GM23338 (cell line): ENCODE results near the gene PLP2. TPM values are rescaled to one million over a fixed set of nuclear protein-coding genes. Genes with fewer than 3 reads are reported as not detected.
A peak's percentile ranks its signal among the peaks of the same experiment; 100 is the strongest.

Experiments used
- ATAC-seq: fragments of 200-7000 bp; cut with Tn5 transposase; 3 replicates; pipeline ENCODE4 v1.9.1; 2020
- DNase-seq: peaks from one replicate; pipeline ENCODE4 v3.0.0-alpha.2; 2015; ENCODE audit warnings: low spot score
- H2AFZ ChIP-seq: fragments of 200-600 bp; sonication (generic); 2 replicates; pipeline ENCODE4 v1.8.0; 2016; ENCODE audit warnings: antibody characterized with exemption, mild to moderate bottlenecking, moderate library complexity
- H3F3A ChIP-seq: fragments of 200-600 bp; sonication (generic); replicated peaks from 2 replicates; pipeline ENCODE4 v1.8.0; 2017; ENCODE audit warnings: antibody characterized with exemption, mixed run types, low read depth
- H3K27ac ChIP-seq: fragments of 200-600 bp; sonication (generic); 2 replicates; pipeline ENCODE4 v1.6.1; 2016; ENCODE audit warnings: low read depth
- H3K27me3 ChIP-seq: fragments of 200-600 bp; sonication (generic); 2 replicates; pipeline ENCODE4 v1.8.0; 2016; ENCODE audit warnings: mild to moderate bottlenecking, mixed run types, moderate library complexity; ENCODE audit not compliant: insufficient read depth
- H3K36me3 ChIP-seq: fragments of 200-600 bp; sonication (generic); 2 replicates; pipeline ENCODE4 v1.8.0; 2016; ENCODE audit warnings: mild to moderate bottlenecking; ENCODE audit not compliant: insufficient read depth
- H3K4me1 ChIP-seq: fragments of 200-600 bp; sonication (generic); 2 replicates; pipeline ENCODE4 v1.8.0; 2016; ENCODE audit warnings: mild to moderate bottlenecking, moderate library complexity; ENCODE audit not compliant: insufficient read depth
- H3K4me2 ChIP-seq: fragments of 200-600 bp; sonication (generic); 2 replicates; pipeline ENCODE4 v1.7.1; 2017; ENCODE audit warnings: mixed run types
- H3K4me3 ChIP-seq: fragments of 200-600 bp; sonication (generic); 2 replicates; pipeline ENCODE4 v1.6.1; 2016; ENCODE audit warnings: mixed run types
- H3K79me2 ChIP-seq: fragments of 200-600 bp; sonication (generic); replicated peaks from 2 replicates; pipeline ENCODE4 v1.8.0; 2017; ENCODE audit warnings: mild to moderate bottlenecking; ENCODE audit not compliant: insufficient read depth
- H3K9me2 ChIP-seq: fragments of 200-600 bp; sonication (generic); 2 replicates; pipeline ENCODE4 v1.8.0; 2017; ENCODE audit not compliant: insufficient read depth
- H4K20me1 ChIP-seq: fragments of 200-600 bp; sonication (generic); replicated peaks from 2 replicates; pipeline ENCODE4 v1.8.0; 2017; ENCODE audit warnings: mild to moderate bottlenecking; ENCODE audit not compliant: insufficient read depth
- H3K27ac Mint-ChIP-seq: 2 replicates; pipeline ENCODE4 v1.8.0; 2020; ENCODE audit warnings: inconsistent platforms, mild to moderate bottlenecking, moderate library complexity, mixed read lengths
- H3K27me3 Mint-ChIP-seq: 3 replicates; pipeline ENCODE4 v1.8.0; 2022; ENCODE audit warnings: low read depth, mild to moderate bottlenecking, moderate library complexity, mixed read lengths, inconsistent platforms; ENCODE audit not compliant: insufficient read depth, poor library complexity
- H3K36me3 Mint-ChIP-seq: 3 replicates; pipeline ENCODE4 v1.8.0; 2021; ENCODE audit warnings: low read depth, mild to moderate bottlenecking, inconsistent platforms, moderate library complexity, mixed read lengths
- H3K4me1 Mint-ChIP-seq: 3 replicates; pipeline ENCODE4 v1.8.0; 2020; ENCODE audit warnings: mild to moderate bottlenecking, inconsistent platforms, mixed read lengths
- H3K4me3 Mint-ChIP-seq: 3 replicates; pipeline ENCODE4 v1.8.0; 2021; ENCODE audit warnings: moderate library complexity, mild to moderate bottlenecking, inconsistent platforms, mixed read lengths
- H3K9me3 Mint-ChIP-seq: 3 replicates; pipeline ENCODE4 v1.8.0; 2020; ENCODE audit warnings: moderate library complexity, mild to moderate bottlenecking, inconsistent platforms, mixed read lengths
- CTCF ChIP-seq, 2 experiments: fragments of 200-600 bp in 1 of 2; sonication (generic) in 1 of 2; conservative IDR thresholded peaks; 2 replicates each; pipeline versions ENCODE4 v1.5.1 to v1.6.1; 2016 to 2017; ENCODE audit warnings: antibody characterized with exemption in 2 of 2, low read depth in 2 of 2, mild to moderate bottlenecking in 2 of 2, moderate library complexity in 1 of 2
- ETS1 ChIP-seq: IDR thresholded peaks from 2 replicates; pipeline ENCODE4 v1.6.1; 2016; ENCODE audit warnings: antibody characterized with exemption
- EZH2 ChIP-seq: fragments of 200-600 bp; sonication (generic); IDR thresholded peaks from one replicate; pipeline ENCODE4 v1.8.0; 2017; ENCODE audit warnings: antibody characterized with exemption, mild to moderate bottlenecking, low read depth; ENCODE audit not compliant: unreplicated experiment
- EZH2phosphoT487 ChIP-seq: fragments of 200-600 bp; sonication (generic); IDR thresholded peaks from one replicate; pipeline ENCODE4 v1.8.1; 2018; ENCODE audit warnings: antibody characterized with exemption; ENCODE audit not compliant: unreplicated experiment
- POLR2AphosphoS5 ChIP-seq: IDR thresholded peaks from 2 replicates; pipeline ENCODE4 v1.6.1; 2016; ENCODE audit warnings: antibody characterized with exemption, low read depth
- REST ChIP-seq: IDR thresholded peaks from one replicate; pipeline ENCODE4 v1.6.1; 2018; ENCODE audit warnings: antibody characterized with exemption; ENCODE audit not compliant: unreplicated experiment
- STAT1 ChIP-seq: IDR thresholded peaks from one replicate; pipeline ENCODE4 v1.6.1; 2016; ENCODE audit warnings: antibody characterized with exemption; ENCODE audit not compliant: unreplicated experiment
- ZNF114 ChIP-seq: fragments of 250-450 bp; sonication (Bioruptor Pico); IDR thresholded peaks from 2 replicates; pipeline ENCODE4 v1.5.0; 2020; ENCODE audit warnings: mild to moderate bottlenecking, moderate library complexity
- ZNF331 ChIP-seq: fragments of 250-450 bp; sonication (Bioruptor Pico); IDR thresholded peaks from 2 replicates; pipeline ENCODE4 v1.5.0; 2020; ENCODE audit warnings: low read depth, mild to moderate bottlenecking, moderate library complexity
- polyA plus RNA-seq: library from polyadenylated mRNA; unstranded; fragments of >200 nt; fragmentation: Nextera tagmentation; extraction: Ambion mirVana; gene quantifications from 2 replicates; pipeline ENCODE4 v1.2.1, GENCODE V29; 2016
- total RNA-seq: library from RNA; depleted of rRNA; stranded (reverse); fragments of >200 nt; shearing (Covaris generic); gene quantifications from 2 replicates; pipeline ENCODE4 v1.2.3, GENCODE V29; 2014

PLP2 gene
- total and polyA plus RNA-seq, 2 experiments from 2014 or later, result 3.4 to 9.5 TPM

- H3K9me3 Mint-ChIP-seq, result no peaks in the 10 kb centered on the region; the same call in 2 of the 3 replicates
- peaks cover 60% of the 10 kb centered on the region for H3K27me3 ChIP-seq
- peaks cover 15% of the 10 kb centered on the region for H3K4me1 Mint-ChIP-seq
- H3K9me2 ChIP-seq, result no peaks in the 10 kb centered on the region
- H4K20me1 ChIP-seq, result no peaks in the 10 kb centered on the region
- no peak overlapping the region for H3K27ac Mint-ChIP-seq
- no peaks in the 10 kb centered on the region; the same call in 1 of the 2 replicates for H3K4me1 ChIP-seq
- no peaks in the 10 kb centered on the region for H3K79me2 ChIP-seq
- no peaks in the 10 kb centered on the region for H3K36me3 Mint-ChIP-seq
- TF ChIP-seq ZNF114 (CRISPR knock-in tag) (no peak), ETS1 (no peak), ZNF331 (CRISPR knock-in tag) (no peak), REST (no peak), EZH2phosphoT487 (no peak), STAT1 (no peak)
- H3F3A ChIP-seq, result no peaks in the 10 kb centered on the region
- no peak overlapping the region; the same call in 1 of the 2 replicates for H3K4me3 ChIP-seq
- H2AFZ ChIP-seq, result no peak overlapping the region
- DNase-seq (no peak), ATAC-seq (no peak)
- no peak overlapping the region for H3K27ac ChIP-seq
- H3K36me3 ChIP-seq, result no peaks in the 10 kb centered on the region
- peaks cover 25% of the 10 kb centered on the region for H3K27me3 Mint-ChIP-seq
- peak overlapping the region; percentile 78 for H3K4me3 Mint-ChIP-seq
- peak overlapping the region; percentile 73; the same call in 1 of the 2 replicates for H3K4me2 ChIP-seq
These were observed 6.9 kb upstream of the PLP2 start for GRCh38 chrX:49164589-49165360.

GRCh38 chrX:49165901-49166881 lies 5.5 kb upstream of the PLP2 start:
- peaks cover 30% of the 10 kb centered on the region for H3K27me3 Mint-ChIP-seq
- H3K4me3 Mint-ChIP-seq, result peak overlapping the region; percentile 72
- H3K27ac ChIP-seq, result no peak overlapping the region
- H3K79me2 ChIP-seq, result no peaks in the 10 kb centered on the region
- peak overlapping the region; percentile 59 for H3K4me3 ChIP-seq
- no peak overlapping the region; the same call in 1 of the 2 replicates for H3K27ac Mint-ChIP-seq
- H3K4me1 Mint-ChIP-seq, result peaks cover 15% of the 10 kb centered on the region
- H4K20me1 ChIP-seq, result no peaks in the 10 kb centered on the region
- H3K9me3 Mint-ChIP-seq, result no peaks in the 10 kb centered on the region; the same call in 2 of the 3 replicates
- no peaks in the 10 kb centered on the region; the same call in 1 of the 2 replicates for H3K4me1 ChIP-seq
- H3K9me2 ChIP-seq, result no peaks in the 10 kb centered on the region
- no peaks in the 10 kb centered on the region for H3F3A ChIP-seq
- no peaks in the 10 kb centered on the region for H3K36me3 Mint-ChIP-seq
- peaks cover 59% of the 10 kb centered on the region for H3K27me3 ChIP-seq
- ATAC-seq, result peak; percentile 61
- peak; percentile 92 for DNase-seq
- H3K4me2 ChIP-seq, result peak overlapping the region; percentile 86
- peak overlapping the region; percentile 72; the same call in 1 of the 2 replicates for H2AFZ ChIP-seq
- no peaks in the 10 kb centered on the region for H3K36me3 ChIP-seq
- TF ChIP-seq CTCF (conservative IDR thresholded peaks at IDR 0.05; ENCODE audit: low read depth in 2 of 2) (peak; percentile 11 to 48; a peak in 2 of 4 replicates), POLR2AphosphoS5 (peak; percentile 30; the same call in 1 of the 2 replicates), EZH2 (no peak), EZH2phosphoT487 (no peak), ZNF331 (CRISPR knock-in tag) (no peak)
